HG03342 (cell line): ENCODE data around the gene EVA1C.
"Not testable (repeated sequence)": the region's sequence is repeated elsewhere in the genome, so short reads cannot be mapped to it uniquely, and the experiment has no call there.

Experiments used
- ATAC-seq: cut with Tn5 transposase; IDR thresholded peaks from one replicate; pipeline ENCODE4 v1.9.1; 2021; ENCODE audit warnings: mild to moderate bottlenecking, moderate library complexity; ENCODE audit not compliant: unreplicated experiment

Gene EVA1C

GRCh38 chr21:32494934-32495709, 82.6 kb downstream of the EVA1C start:
- ATAC-seq: no peak

GRCh38 chr21:32496568-32496967, 84.1 kb downstream of the EVA1C start:
- ATAC-seq: no peak

- no peak for ATAC-seq
These were observed 86.9 kb downstream of the EVA1C start for GRCh38 chr21:32499249-32500055.

GRCh38 chr21:32503641-32504040, 91.1 kb downstream of the EVA1C start:
- ATAC-seq: not testable (repeated sequence)

GRCh38 chr21:32505767-32506166, 93.3 kb downstream of the EVA1C start:
- not testable (repeated sequence) for ATAC-seq

GRCh38 chr21:32506411-32506965, 94.0 kb downstream of the EVA1C start:
- not testable (repeated sequence) for ATAC-seq

- no peak for ATAC-seq
These were observed 94.9 kb downstream of the EVA1C start for GRCh38 chr21:32507342-32507919.

- not testable (repeated sequence) for ATAC-seq
These were observed 95.5 kb downstream of the EVA1C start for GRCh38 chr21:32508036-32508435.

GRCh38 chr21:32508558-32508957, 96.1 kb downstream of the EVA1C start:
- no peak for ATAC-seq

- ATAC-seq: not testable (repeated sequence)
These were observed 96.5 kb downstream of the EVA1C start for GRCh38 chr21:32508975-32509374.

GRCh38 chr21:32514275-32515055, 102.0 kb downstream of the EVA1C start:
- no peak for ATAC-seq

GRCh38 chr21:32515874-32516273, 103.4 kb downstream of the EVA1C start:
- ATAC-seq: no peak

- no peak for ATAC-seq
These were observed 104.5 kb downstream of the EVA1C start for GRCh38 chr21:32516756-32517649.

- ATAC-seq: no peak
These were observed 107.7 kb downstream of the EVA1C start for GRCh38 chr21:32519945-32520874.

GRCh38 chr21:32520875-32521735, 108.6 kb downstream of the EVA1C start:
- no peak for ATAC-seq

- no peak for ATAC-seq
These were observed 109.3 kb downstream of the EVA1C start for GRCh38 chr21:32521736-32522355.

- ATAC-seq: no peak
These were observed 111.0 kb downstream of the EVA1C start for GRCh38 chr21:32523463-32523862.
